ENCODE measurements around the gene ARHGEF9. TPM values are rescaled to one million over a fixed set of nuclear protein-coding genes. Genes with fewer than 3 reads are reported as not detected.
A peak's percentile ranks its signal among the peaks of the same experiment; 100 is the strongest.

ARHGEF9 gene
- total and polyA plus RNA-seq, 2 of the 8 experiments (the other 6 are each of a cell fraction or from before 2014, with no cell fraction given) = 28.7 to 31.8 TPM

DNA sequence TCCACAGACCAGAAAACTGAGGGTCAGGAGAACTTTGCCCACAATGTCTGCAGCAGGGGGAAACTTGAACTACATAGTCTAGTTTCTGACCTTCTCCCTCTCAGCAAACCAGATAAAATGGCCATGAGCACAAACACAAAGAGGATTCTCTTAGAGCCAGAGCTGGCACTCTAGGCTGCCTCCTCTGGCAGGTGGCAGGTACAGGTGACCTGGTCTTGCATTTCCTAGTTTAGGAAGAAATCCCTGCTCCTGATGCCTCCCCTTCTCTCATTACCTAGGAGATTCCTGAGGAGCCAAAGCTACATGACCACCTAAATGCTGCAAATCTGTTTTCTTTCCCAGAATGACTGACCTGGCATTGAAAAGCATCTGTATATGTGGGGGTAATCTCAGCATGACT, 45.1 kb downstream of the ARHGEF9 start:
- CTCF ChIA-PET (ENCODE audit: partially characterized antibody) = interaction anchor here (0.7 to 1.3 kb wide), 6 partner anchors 10 to 21 kb away, joined by 3 to 4 read pairs (median 3); a partner anchor contains a TSS
- no peaks in the 10 kb centered on the region for H3K36me3 ChIP-seq (ENCODE audit: control insufficient read depth in 2 of 4, insufficient read depth in 4 of 4, low read length in 3 of 4)
- H3K23me2 ChIP-seq (ENCODE audit: low read depth, low read length) = no peaks in the 10 kb centered on the region
- FAIRE-seq (peak; percentile 95), DNase-seq (ENCODE audit: low read depth in 1 of 2, low spot score in 2 of 2) (no peak)
- no peak overlapping the region for H4K91ac ChIP-seq (replicated peaks; ENCODE audit: insufficient read length, low read length)
- H3K14ac ChIP-seq (ENCODE audit: insufficient read length) = no peak overlapping the region
- no peak overlapping the region for H3K4me3 ChIP-seq (ENCODE audit: extremely low read depth in 1 of 4, insufficient read depth in 2 of 4, low read depth in 3 of 4, low read length in 4 of 4)
- no peak overlapping the region for H2AK5ac ChIP-seq (ENCODE audit: low read depth, low read length)
- no peak overlapping the region for H3K4me2 ChIP-seq (ENCODE audit: insufficient read depth in 1 of 2, low read depth in 2 of 2, low read length in 2 of 2)
- H3K4me1 ChIP-seq (replicated peaks in 1 of 4; ENCODE audit: control insufficient read depth in 3 of 4, insufficient read depth in 4 of 4, low read length in 3 of 4) = no peaks in the 10 kb centered on the region; a peak in 1 of 7 replicates
- TF ChIP-seq RAD21 (IDR thresholded peaks at IDR 0.05 in 1 of 2, conservative IDR thresholded peaks at IDR 0.05 in 1 of 2; ENCODE audit: low read depth in 2 of 2, low read length in 2 of 2) = peak; percentile 3 to 33; a peak in 1 of 4 replicates
- TF ChIP-seq, protein P1, sequence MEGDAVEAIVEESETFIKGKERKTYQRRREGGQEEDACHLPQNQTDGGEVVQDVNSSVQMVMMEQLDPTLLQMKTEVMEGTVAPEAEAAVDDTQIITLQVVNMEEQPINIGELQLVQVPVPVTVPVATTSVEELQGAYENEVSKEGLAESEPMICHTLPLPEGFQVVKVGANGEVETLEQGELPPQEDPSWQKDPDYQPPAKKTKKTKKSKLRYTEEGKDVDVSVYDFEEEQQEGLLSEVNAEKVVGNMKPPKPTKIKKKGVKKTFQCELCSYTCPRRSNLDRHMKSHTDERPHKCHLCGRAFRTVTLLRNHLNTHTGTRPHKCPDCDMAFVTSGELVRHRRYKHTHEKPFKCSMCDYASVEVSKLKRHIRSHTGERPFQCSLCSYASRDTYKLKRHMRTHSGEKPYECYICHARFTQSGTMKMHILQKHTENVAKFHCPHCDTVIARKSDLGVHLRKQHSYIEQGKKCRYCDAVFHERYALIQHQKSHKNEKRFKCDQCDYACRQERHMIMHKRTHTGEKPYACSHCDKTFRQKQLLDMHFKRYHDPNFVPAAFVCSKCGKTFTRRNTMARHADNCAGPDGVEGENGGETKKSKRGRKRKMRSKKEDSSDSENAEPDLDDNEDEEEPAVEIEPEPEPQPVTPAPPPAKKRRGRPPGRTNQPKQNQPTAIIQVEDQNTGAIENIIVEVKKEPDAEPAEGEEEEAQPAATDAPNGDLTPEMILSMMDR (IDR thresholded peaks at IDR 0.05; ENCODE audit: control extremely low read depth in 1 of 3, insufficient read depth in 1 of 3, low read depth in 1 of 3, low read length in 3 of 3) = peak in 2 of 3 experiments; percentile 40 to 49; a peak in 2 of 4 replicates
- no peak for TF ChIP-seq GTF2F1 (IDR thresholded peaks at IDR 0.05; ENCODE audit: borderline replicate concordance, low read depth, low read length)
- no peak overlapping the region for H3K4ac ChIP-seq (replicated peaks; ENCODE audit: insufficient read length, low read depth, low read length)
- H2BK5ac ChIP-seq (ENCODE audit: low read depth, low read length) = no peak overlapping the region
- H3K79me1 ChIP-seq (ENCODE audit: low read depth, low read length) = 0 out of 2 replicates have a peak, but pooled peaks cover 3% of the 10 kb centered on the region
- H2AFZ ChIP-seq (ENCODE audit: low read length) = no peak overlapping the region
- peaks cover 0 to 68% of the 10 kb centered on the region in 2 experiments; a peak in 2 of 4 replicates for H3K79me2 ChIP-seq (ENCODE audit: control insufficient read depth in 1 of 2, insufficient read depth in 2 of 2, low read length in 2 of 2)
- no peak overlapping the region for H3K56ac ChIP-seq (replicated peaks; ENCODE audit: insufficient read length, low read depth, low read length)
- POLR2A ChIA-PET (ENCODE audit: partially characterized antibody) = interaction anchor here (0.9 to 1.1 kb wide), 2 partner anchors 12 kb away, joined by 3 read pairs; no protein-coding TSS in a partner anchor
- no peak overlapping the region for H2BK120ac ChIP-seq (replicated peaks; ENCODE audit: low read depth, low read length)
- H3K27ac ChIP-seq (ENCODE audit: low read depth, low read length) = no peak overlapping the region
- H3K9ac ChIP-seq (replicated peaks in 1 of 4; ENCODE audit: extremely low read depth in 1 of 4, low read depth in 3 of 4, low read length in 3 of 4) = no peak overlapping the region
- no peak overlapping the region for H4K8ac ChIP-seq (ENCODE audit: extremely low read depth, insufficient read depth, low read length)
- H4K20me1 ChIP-seq (replicated peaks in 1 of 2; ENCODE audit: control insufficient read depth in 1 of 2, insufficient read depth in 2 of 2, low read length in 2 of 2) = peaks cover 0 to 9% of the 10 kb centered on the region in 2 experiments
- H3K27me3 ChIP-seq (replicated peaks in 1 of 4; ENCODE audit: control insufficient read depth in 3 of 4, extremely low read depth in 1 of 4, insufficient read depth in 3 of 4, low read length in 3 of 4) = no peaks in the 10 kb centered on the region
- H2BK20ac ChIP-seq (ENCODE audit: low read length) = no peak overlapping the region
- H2BK15ac ChIP-seq (ENCODE audit: low read length) = no peak overlapping the region
- no peaks in the 10 kb centered on the region for H3K9me3 ChIP-seq (ENCODE audit: insufficient read depth in 2 of 2, low read depth in 1 of 2, low read length in 1 of 2)
- no peak overlapping the region for H4K5ac ChIP-seq (ENCODE audit: insufficient read length, low read depth, low read length)
- H3K18ac ChIP-seq (ENCODE audit: extremely low read depth, low read length) = no peak overlapping the region
- no peak overlapping the region for H3K23ac ChIP-seq (ENCODE audit: insufficient read length)
- H2BK12ac ChIP-seq (ENCODE audit: low read depth, low read length) = no peak overlapping the region
